Measurements from ENCODE around the gene LPAR1.

The LPAR1 gene

DNA sequence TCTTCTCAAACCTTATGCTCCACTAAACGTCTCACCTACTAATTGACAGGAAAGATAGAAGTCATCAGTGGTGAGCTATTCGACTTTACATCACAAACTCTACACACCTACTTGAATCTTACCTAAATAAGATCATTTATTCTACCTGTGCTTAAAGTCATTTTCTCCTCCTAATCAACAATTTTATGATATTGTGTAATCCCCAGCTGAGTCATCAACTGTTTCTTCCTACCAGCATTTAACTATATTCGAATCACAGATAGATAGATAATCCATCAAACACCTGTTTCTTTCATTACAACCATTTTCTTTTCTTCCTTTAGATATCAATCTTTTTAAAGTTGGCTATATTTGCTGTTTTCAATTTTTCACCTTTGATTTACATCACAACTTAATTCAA, 181.5 kb downstream of the LPAR1 start:
- Histone ChIP-seq H3K27ac (ENCODE audit: low read depth, low read length) (no peak overlapping the region), H3K4me1 (ENCODE audit: insufficient read depth, low read length) (no peaks in the 10 kb centered on the region), H3K9ac (ENCODE audit: low read length) (no peak overlapping the region), H3K27me3 (ENCODE audit: control insufficient read depth in 1 of 2, insufficient read depth in 2 of 2, low read length in 2 of 2) (no peaks in the 10 kb centered on the region), H3K36me3 (ENCODE audit: insufficient read depth, low read length) (no peaks in the 10 kb centered on the region), H3K4me3 (ENCODE audit: low read depth in 1 of 2, low read length in 2 of 2) (no peak overlapping the region), H3K9me3 (ENCODE audit: low read length) (no peaks in the 10 kb centered on the region)

DNA sequence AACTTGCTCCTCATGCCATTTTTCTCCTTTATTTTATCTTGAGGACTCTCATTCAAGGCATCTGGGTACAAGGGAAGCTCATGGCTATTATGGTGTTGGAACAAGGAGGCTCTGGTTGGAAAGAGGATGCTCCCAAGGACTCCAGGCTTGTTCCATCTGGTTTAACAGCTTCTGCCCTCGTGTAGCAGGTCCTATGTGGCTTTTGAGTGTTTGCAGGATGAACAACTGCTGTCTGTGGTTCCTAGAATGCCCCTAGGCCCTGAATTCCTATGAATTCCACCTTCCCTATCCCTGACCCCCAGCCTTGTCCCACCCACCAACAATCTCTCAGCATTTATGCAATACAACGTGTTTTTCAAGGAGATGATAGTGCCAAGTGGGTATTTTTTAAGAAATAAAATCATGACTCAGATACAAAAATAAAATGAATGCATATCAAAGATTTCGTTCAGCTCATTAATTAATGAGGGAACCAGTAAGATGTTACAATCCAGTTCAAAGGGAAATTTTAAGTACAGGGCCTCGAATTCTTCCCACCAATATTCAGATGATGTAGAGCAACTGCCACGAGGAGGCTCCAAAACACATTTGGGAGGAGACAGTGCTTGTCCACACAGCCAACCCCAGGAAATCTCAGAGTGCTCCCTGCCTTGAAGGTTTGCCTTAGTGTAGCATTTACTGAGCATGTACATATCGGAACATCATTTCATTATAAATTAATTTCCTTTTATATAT, 187.7 kb downstream of the LPAR1 start:
- Histone ChIP-seq H3K36me3 (ENCODE audit: insufficient read depth, low read length) (no peaks in the 10 kb centered on the region), H3K4me1 (ENCODE audit: insufficient read depth, low read length) (no peaks in the 10 kb centered on the region), H3K27me3 (ENCODE audit: control insufficient read depth in 1 of 2, insufficient read depth in 2 of 2, low read length in 2 of 2) (no peaks in the 10 kb centered on the region), H3K4me3 (ENCODE audit: low read depth in 1 of 2, low read length in 2 of 2) (no peak overlapping the region), H3K9ac (ENCODE audit: low read length) (no peak overlapping the region), H3K9me3 (ENCODE audit: low read length) (no peaks in the 10 kb centered on the region), H3K27ac (ENCODE audit: low read depth, low read length) (no peak overlapping the region)

DNA sequence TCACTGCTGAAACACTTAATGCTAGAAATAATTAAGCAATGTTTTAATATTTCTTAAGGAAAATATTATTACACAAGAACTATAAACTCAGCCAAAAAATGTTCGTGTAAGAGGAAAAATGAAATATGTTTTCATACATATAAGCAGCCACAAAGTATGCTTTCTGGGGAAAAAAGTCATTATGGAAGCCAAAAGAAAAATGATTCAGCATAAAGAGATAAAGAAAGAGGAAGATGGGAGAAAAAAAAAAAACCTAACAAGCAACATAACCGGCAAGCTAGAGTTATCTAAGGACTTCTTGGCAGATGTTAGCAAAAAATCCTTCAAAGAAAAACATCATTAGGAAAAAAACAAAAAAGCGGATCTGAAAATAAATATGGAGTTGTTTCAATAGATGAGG, 190.6 kb downstream of the LPAR1 start:
- H3K4me1 ChIP-seq (ENCODE audit: insufficient read depth, low read length) = no peaks in the 10 kb centered on the region
- no peaks in the 10 kb centered on the region for H3K9me3 ChIP-seq (ENCODE audit: low read length)
- H3K27ac ChIP-seq (ENCODE audit: low read depth, low read length) = no peak overlapping the region
- no peak overlapping the region for H3K4me3 ChIP-seq (ENCODE audit: low read depth in 1 of 2, low read length in 2 of 2)
- H3K9ac ChIP-seq (ENCODE audit: low read length) = no peak overlapping the region
- no peaks in the 10 kb centered on the region for H3K27me3 ChIP-seq (ENCODE audit: control insufficient read depth in 1 of 2, insufficient read depth in 2 of 2, low read length in 2 of 2)
- H3K36me3 ChIP-seq (ENCODE audit: insufficient read depth, low read length) = no peaks in the 10 kb centered on the region

DNA sequence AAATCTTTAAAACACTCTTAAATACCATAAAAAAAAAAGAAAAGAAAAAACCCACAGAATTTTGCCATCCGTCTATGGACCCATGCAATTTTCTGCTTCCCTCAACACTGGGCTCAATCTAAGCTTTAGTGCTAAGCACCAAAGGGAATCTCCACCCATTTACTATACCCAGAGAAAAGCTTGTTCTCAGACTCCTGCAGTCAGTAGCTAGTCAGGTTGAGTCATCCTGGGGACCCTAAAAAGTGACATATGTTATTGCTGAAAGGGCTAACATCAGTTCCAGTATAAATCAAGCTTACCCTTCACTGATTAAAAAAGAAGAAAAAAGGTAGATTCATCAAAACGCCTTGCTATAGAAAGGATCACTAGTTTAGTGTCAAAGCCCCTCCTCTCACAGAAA, 192.1 kb downstream of the LPAR1 start:
- no peaks in the 10 kb centered on the region for H3K9me3 ChIP-seq (ENCODE audit: low read length)
- H3K4me3 ChIP-seq (ENCODE audit: low read depth in 1 of 2, low read length in 2 of 2) = no peak overlapping the region
- H3K27ac ChIP-seq (ENCODE audit: low read depth, low read length) = no peak overlapping the region
- H3K27me3 ChIP-seq (ENCODE audit: control insufficient read depth in 1 of 2, insufficient read depth in 2 of 2, low read length in 2 of 2) = no peaks in the 10 kb centered on the region
- H3K36me3 ChIP-seq (ENCODE audit: insufficient read depth, low read length) = no peaks in the 10 kb centered on the region
- no peaks in the 10 kb centered on the region for H3K4me1 ChIP-seq (ENCODE audit: insufficient read depth, low read length)
- H3K9ac ChIP-seq (ENCODE audit: low read length) = no peak overlapping the region

DNA sequence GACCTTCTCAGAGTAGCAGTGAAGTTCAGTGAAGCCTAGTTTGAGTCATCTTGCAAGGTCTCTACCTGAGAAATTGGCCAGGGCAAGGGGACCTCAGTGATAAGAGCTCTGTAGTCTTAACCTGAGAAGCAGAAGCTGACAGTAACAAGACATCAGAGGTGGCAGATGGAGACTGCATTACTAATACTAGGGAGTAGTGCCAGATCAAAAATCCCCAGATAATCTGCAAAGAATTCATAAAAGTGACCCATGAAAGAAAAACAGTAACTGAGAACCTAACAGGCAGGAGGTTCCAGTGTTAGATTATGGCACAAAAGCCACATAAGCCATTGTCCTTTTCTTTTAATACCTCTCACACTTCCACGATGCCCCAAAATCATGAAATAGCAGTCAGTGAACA, 194.1 kb downstream of the LPAR1 start:
- H3K36me3 ChIP-seq (ENCODE audit: insufficient read depth, low read length) = no peaks in the 10 kb centered on the region
- H3K9ac ChIP-seq (ENCODE audit: low read length) = no peak overlapping the region
- no peak overlapping the region for H3K4me3 ChIP-seq (ENCODE audit: low read depth in 1 of 2, low read length in 2 of 2)
- no peaks in the 10 kb centered on the region for H3K27me3 ChIP-seq (ENCODE audit: control insufficient read depth in 1 of 2, insufficient read depth in 2 of 2, low read length in 2 of 2)
- no peaks in the 10 kb centered on the region for H3K9me3 ChIP-seq (ENCODE audit: low read length)
- no peak overlapping the region for H3K27ac ChIP-seq (ENCODE audit: low read depth, low read length)
- H3K4me1 ChIP-seq (ENCODE audit: insufficient read depth, low read length) = no peaks in the 10 kb centered on the region

DNA sequence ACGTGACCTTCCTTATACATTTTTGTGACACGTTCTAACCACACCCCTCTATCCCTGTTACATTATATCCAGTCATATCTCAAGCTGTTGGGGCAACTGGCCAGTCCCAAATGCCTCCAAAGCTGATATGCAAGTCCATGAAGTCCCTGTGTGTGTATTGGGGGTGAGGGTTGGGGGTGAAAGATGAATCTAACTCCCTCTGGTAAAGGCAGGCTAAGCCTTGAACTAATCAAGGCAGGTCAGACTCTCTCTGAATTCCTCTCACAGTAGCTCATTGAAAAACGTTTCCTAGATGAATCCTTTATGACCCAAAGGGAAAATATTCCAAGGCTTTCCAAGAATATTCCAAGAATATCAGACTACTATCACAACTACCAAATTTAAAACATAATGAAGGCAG, 195.3 kb downstream of the LPAR1 start:
- no peak overlapping the region for H3K27ac ChIP-seq (ENCODE audit: low read depth, low read length)
- H3K36me3 ChIP-seq (ENCODE audit: insufficient read depth, low read length) = no peaks in the 10 kb centered on the region
- H3K4me3 ChIP-seq (ENCODE audit: low read depth in 1 of 2, low read length in 2 of 2) = no peak overlapping the region
- no peak overlapping the region for H3K9ac ChIP-seq (ENCODE audit: low read length)
- H3K9me3 ChIP-seq (ENCODE audit: low read length) = no peaks in the 10 kb centered on the region
- no peaks in the 10 kb centered on the region for H3K4me1 ChIP-seq (ENCODE audit: insufficient read depth, low read length)
- H3K27me3 ChIP-seq (ENCODE audit: control insufficient read depth in 1 of 2, insufficient read depth in 2 of 2, low read length in 2 of 2) = no peaks in the 10 kb centered on the region

DNA sequence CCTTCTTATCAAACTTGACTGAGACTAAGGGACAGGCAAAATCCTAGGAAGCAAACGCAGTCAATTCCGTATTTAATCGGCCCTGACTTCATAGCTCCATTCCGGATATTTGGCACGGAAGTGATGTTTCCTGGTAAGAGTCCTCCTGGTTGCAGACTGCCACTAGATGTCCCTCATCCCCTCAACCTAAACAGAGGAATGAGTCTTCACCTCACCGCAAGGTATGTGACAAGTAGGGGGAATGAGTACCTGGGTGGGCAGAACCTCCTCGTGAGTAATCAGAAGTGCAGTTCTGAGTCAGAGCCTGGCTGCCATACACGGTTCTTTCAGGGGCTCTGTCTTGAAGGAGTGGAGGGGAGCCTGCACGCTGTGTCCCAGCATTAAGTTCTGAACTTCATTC, 196.1 kb downstream of the LPAR1 start:
- no peaks in the 10 kb centered on the region for H3K36me3 ChIP-seq (ENCODE audit: insufficient read depth, low read length)
- no peak overlapping the region for H3K27ac ChIP-seq (ENCODE audit: low read depth, low read length)
- H3K4me3 ChIP-seq (ENCODE audit: low read depth in 1 of 2, low read length in 2 of 2) = no peak overlapping the region
- H3K9me3 ChIP-seq (ENCODE audit: low read length) = no peaks in the 10 kb centered on the region
- no peaks in the 10 kb centered on the region for H3K27me3 ChIP-seq (ENCODE audit: control insufficient read depth in 1 of 2, insufficient read depth in 2 of 2, low read length in 2 of 2)
- H3K4me1 ChIP-seq (ENCODE audit: insufficient read depth, low read length) = no peaks in the 10 kb centered on the region
- H3K9ac ChIP-seq (ENCODE audit: low read length) = no peak overlapping the region

DNA sequence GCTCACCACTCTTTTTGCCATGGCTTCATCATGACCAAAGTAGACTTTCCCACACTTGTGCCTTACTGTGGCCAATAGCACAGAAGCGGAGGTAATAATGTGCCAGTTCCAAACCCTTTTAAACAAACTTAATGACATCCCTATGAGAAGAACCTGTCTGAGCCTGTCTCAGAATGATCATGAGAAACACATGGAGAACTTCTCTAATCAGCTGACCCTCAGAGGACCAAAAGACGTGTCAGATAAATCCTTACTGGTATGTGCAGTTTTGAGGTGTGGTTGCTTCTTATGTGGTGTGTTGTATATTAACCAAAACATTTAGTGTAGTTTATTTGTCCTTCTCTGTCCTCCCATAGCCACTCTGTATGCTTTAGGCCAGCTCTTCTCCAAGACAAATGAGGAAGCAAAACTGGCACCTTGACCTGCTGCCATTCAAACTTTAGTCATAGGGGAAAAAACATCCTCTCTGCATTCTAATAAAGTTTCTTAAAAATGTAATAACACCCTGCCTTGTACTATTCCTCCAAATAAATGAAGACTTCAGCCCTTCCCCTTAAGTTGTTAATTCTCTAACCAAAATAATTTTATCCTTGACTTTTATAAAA, 200.8 kb downstream of the LPAR1 start:
- H3K36me3 ChIP-seq (ENCODE audit: insufficient read depth, low read length) = no peaks in the 10 kb centered on the region
- H3K9me3 ChIP-seq (ENCODE audit: low read length) = no peaks in the 10 kb centered on the region
- H3K9ac ChIP-seq (ENCODE audit: low read length) = no peak overlapping the region
- H3K27me3 ChIP-seq (ENCODE audit: control insufficient read depth in 1 of 2, insufficient read depth in 2 of 2, low read length in 2 of 2) = no peaks in the 10 kb centered on the region
- H3K27ac ChIP-seq (ENCODE audit: low read depth, low read length) = no peak overlapping the region
- H3K4me3 ChIP-seq (ENCODE audit: low read depth in 1 of 2, low read length in 2 of 2) = no peak overlapping the region
- no peaks in the 10 kb centered on the region for H3K4me1 ChIP-seq (ENCODE audit: insufficient read depth, low read length)

DNA sequence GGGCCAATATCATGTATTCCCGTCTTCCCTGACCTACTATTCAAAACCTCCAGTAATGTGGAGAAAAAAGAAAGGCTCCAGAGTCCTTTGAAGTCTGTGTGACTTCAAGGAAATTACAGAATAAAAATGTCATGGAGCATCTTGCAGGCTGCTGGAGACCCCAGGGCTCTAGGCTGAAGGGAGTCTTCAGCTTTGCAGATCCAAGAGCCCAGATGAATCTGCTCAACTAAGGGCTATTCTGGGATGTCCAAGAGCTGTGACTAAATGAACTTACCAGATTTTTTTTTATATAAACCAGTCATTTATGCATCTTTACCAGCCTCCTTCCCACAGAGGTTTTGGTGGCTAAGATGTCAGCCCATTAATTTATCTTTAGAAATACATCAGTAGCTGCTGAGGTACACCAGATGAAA, 202.4 kb downstream of the LPAR1 start:
- Histone ChIP-seq H3K27me3 (ENCODE audit: control insufficient read depth in 1 of 2, insufficient read depth in 2 of 2, low read length in 2 of 2) (no peaks in the 10 kb centered on the region), H3K4me3 (ENCODE audit: low read depth in 1 of 2, low read length in 2 of 2) (no peak overlapping the region), H3K9ac (ENCODE audit: low read length) (no peak overlapping the region), H3K4me1 (ENCODE audit: insufficient read depth, low read length) (no peaks in the 10 kb centered on the region), H3K9me3 (ENCODE audit: low read length) (no peaks in the 10 kb centered on the region), H3K27ac (ENCODE audit: low read depth, low read length) (no peak overlapping the region), H3K36me3 (ENCODE audit: insufficient read depth, low read length) (no peaks in the 10 kb centered on the region)

DNA sequence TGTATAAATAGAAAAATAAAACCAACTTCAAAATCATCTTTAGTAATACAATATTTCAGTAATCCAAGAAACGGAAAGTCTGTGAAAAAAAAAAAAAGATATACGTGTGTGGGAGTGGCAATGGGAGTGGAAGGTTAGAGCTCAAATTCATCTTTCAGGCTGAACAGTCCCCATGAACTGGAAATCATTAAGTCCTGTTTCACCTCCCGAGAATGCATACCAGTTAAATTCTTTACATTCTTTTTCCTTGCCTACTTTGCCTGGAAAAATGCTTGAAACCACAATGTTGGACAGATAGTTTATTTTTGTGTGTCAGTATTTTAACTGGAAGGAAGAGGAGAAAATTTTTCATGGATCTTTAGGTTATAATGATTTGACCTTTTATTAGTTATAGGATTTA, 202.9 kb downstream of the LPAR1 start:
- Histone ChIP-seq H3K4me3 (ENCODE audit: low read depth in 1 of 2, low read length in 2 of 2) (no peak overlapping the region), H3K9ac (ENCODE audit: low read length) (no peak overlapping the region), H3K27me3 (ENCODE audit: control insufficient read depth in 1 of 2, insufficient read depth in 2 of 2, low read length in 2 of 2) (no peaks in the 10 kb centered on the region), H3K9me3 (ENCODE audit: low read length) (no peaks in the 10 kb centered on the region), H3K4me1 (ENCODE audit: insufficient read depth, low read length) (no peaks in the 10 kb centered on the region), H3K36me3 (ENCODE audit: insufficient read depth, low read length) (no peaks in the 10 kb centered on the region), H3K27ac (ENCODE audit: low read depth, low read length) (no peak overlapping the region)

DNA sequence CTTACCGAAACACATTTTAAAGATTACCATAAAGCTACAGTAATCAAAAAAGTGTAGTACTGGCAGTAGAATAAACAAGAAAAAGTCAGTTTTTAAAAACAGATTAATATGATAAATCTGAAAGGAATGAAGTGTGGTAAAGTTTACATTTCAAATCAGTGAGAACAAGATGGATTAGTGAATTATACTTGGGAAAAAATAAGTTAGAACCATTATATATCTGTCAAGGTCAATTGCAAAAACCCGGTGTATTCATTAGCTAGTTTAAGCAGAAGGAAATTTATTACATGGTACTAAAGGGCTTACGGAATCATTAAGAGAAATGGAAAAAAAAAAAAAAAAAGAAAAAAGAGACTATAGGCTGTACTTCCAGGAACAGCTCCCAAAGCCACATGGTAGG, 205.3 kb downstream of the LPAR1 start:
- no peak overlapping the region for H3K27ac ChIP-seq (ENCODE audit: low read depth, low read length)
- no peak overlapping the region for H3K4me3 ChIP-seq (ENCODE audit: low read depth in 1 of 2, low read length in 2 of 2)
- H3K36me3 ChIP-seq (ENCODE audit: insufficient read depth, low read length) = no peaks in the 10 kb centered on the region
- no peaks in the 10 kb centered on the region for H3K9me3 ChIP-seq (ENCODE audit: low read length)
- no peaks in the 10 kb centered on the region for H3K4me1 ChIP-seq (ENCODE audit: insufficient read depth, low read length)
- H3K9ac ChIP-seq (ENCODE audit: low read length) = no peak overlapping the region
- no peaks in the 10 kb centered on the region for H3K27me3 ChIP-seq (ENCODE audit: control insufficient read depth in 1 of 2, insufficient read depth in 2 of 2, low read length in 2 of 2)

DNA sequence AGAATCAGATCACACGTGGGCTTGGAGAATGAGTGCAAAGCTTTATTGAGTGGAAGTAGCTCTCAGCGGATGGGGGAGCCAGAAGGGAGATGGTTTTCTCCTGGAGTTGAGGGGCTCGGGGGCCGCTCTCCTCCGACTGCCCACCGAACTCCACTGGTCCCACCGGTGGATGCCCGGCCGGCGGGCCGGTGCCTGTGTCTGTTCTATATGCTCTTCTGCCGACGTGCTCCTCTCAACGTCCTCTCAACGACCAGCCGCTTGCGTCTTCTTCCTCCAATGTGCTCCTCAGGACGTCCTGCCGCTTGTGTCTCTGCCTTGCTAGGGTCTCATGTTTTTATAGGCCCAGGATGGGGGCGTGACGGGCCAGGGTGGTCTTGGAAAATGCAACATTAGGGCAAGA, 207.8 kb downstream of the LPAR1 start:
- Histone ChIP-seq H3K27me3 (ENCODE audit: control insufficient read depth in 1 of 2, insufficient read depth in 2 of 2, low read length in 2 of 2) (no peaks in the 10 kb centered on the region), H3K27ac (ENCODE audit: low read depth, low read length) (no peak overlapping the region), H3K9me3 (ENCODE audit: low read length) (no peaks in the 10 kb centered on the region), H3K4me1 (ENCODE audit: insufficient read depth, low read length) (no peaks in the 10 kb centered on the region), H3K36me3 (ENCODE audit: insufficient read depth, low read length) (no peaks in the 10 kb centered on the region), H3K4me3 (ENCODE audit: low read depth in 1 of 2, low read length in 2 of 2) (no peak overlapping the region), H3K9ac (ENCODE audit: low read length) (no peak overlapping the region)
